ENCODE measurements around the gene ANK2. TPM values are rescaled to one million over a fixed set of nuclear protein-coding genes. Genes with fewer than 3 reads are reported as not detected.

The ANK2 gene
- total and polyA plus RNA-seq, 4 donors: 0.32 to 2.2 (median 1.0) TPM

GRCh38 chr4:113394108-113394729 is 344.8 kb downstream of the ANK2 start:
- H3K4me3 ChIP-seq (ENCODE audit: low read depth in 1 of 3, low read length in 3 of 3): no peak overlapping the region
- no peak for TF ChIP-seq HNF4A (conservative IDR thresholded peaks at IDR 0.05)
- TF ChIP-seq RXRA (IDR thresholded peaks at IDR 0.05): no peak
- no peak for TF ChIP-seq YY1 (IDR thresholded peaks at IDR 0.05)
- TF ChIP-seq REST (IDR thresholded peaks at IDR 0.05): no peak
- TF ChIP-seq ZBTB33 (IDR thresholded peaks at IDR 0.05): no peak
- H3K27me3 ChIP-seq (ENCODE audit: control insufficient read depth in 4 of 4, insufficient read depth in 4 of 4, low read length in 3 of 4): no peaks in the 10 kb centered on the region
- H3K4me1 ChIP-seq (ENCODE audit: control insufficient read depth in 4 of 4, insufficient read depth in 4 of 4, low read length in 3 of 4): peaks cover 2 to 27% (median 14%) of the 10 kb centered on the region in 4 donors
- WGBS: 86% methylated on average over 3 of the region's 3 CpGs
- no peaks in the 10 kb centered on the region for H3K36me3 ChIP-seq (ENCODE audit: control insufficient read depth in 4 of 4, insufficient read depth in 3 of 4, low read depth in 1 of 4, low read length in 3 of 4)
- H3K9ac ChIP-seq (ENCODE audit: low read depth in 1 of 2, low read length in 2 of 2): no peak overlapping the region
- DNase-seq (ENCODE audit: low spot score): no peak
- H3K27ac ChIP-seq (ENCODE audit: low read depth in 1 of 2, low read length in 2 of 2): no peak overlapping the region
- H3K9me3 ChIP-seq (ENCODE audit: control insufficient read depth in 4 of 4, low read length in 3 of 4): no peaks in the 10 kb centered on the region

- Histone ChIP-seq H3K9me3 (ENCODE audit: control insufficient read depth in 4 of 4, low read length in 3 of 4) (no peaks in the 10 kb centered on the region), H3K27me3 (ENCODE audit: control insufficient read depth in 4 of 4, insufficient read depth in 4 of 4, low read length in 3 of 4) (no peaks in the 10 kb centered on the region), H3K9ac (ENCODE audit: low read depth in 1 of 2, low read length in 2 of 2) (peak overlapping the region in 1 of 2 donors; percentile 71), H3K4me1 (ENCODE audit: control insufficient read depth in 4 of 4, insufficient read depth in 4 of 4, low read length in 3 of 4) (peaks cover 2 to 27% (median 14%) of the 10 kb centered on the region in 4 donors), H3K27ac (ENCODE audit: low read depth in 1 of 2, low read length in 2 of 2) (peak overlapping the region; percentile 8 to 43), H3K4me3 (ENCODE audit: low read depth in 1 of 3, low read length in 3 of 3) (no peak overlapping the region), H3K36me3 (ENCODE audit: control insufficient read depth in 4 of 4, insufficient read depth in 3 of 4, low read depth in 1 of 4, low read length in 3 of 4) (no peaks in the 10 kb centered on the region)
- 42% methylated on average over 11 of the region's 11 CpGs for WGBS
- peak; percentile 44 for DNase-seq (ENCODE audit: low spot score)
- peak; percentile 32 for TF ChIP-seq ZBTB33 (IDR thresholded peaks at IDR 0.05)
- TF ChIP-seq NR2F2 (IDR thresholded peaks at IDR 0.05): no peak
- peak; percentile 64 to 76 for TF ChIP-seq HNF4A (conservative IDR thresholded peaks at IDR 0.05)
- peak; percentile 90 for TF ChIP-seq YY1 (IDR thresholded peaks at IDR 0.05)
- no peak for TF ChIP-seq REST (IDR thresholded peaks at IDR 0.05)
- peak; percentile 18 to 33 for TF ChIP-seq RXRA (IDR thresholded peaks at IDR 0.05)
- no peak for TF ChIP-seq MAX (IDR thresholded peaks at IDR 0.05)
- TF ChIP-seq TAF1 (conservative IDR thresholded peaks at IDR 0.05): no peak
- no peak for TF ChIP-seq SP1 (IDR thresholded peaks at IDR 0.05)
- TF ChIP-seq GABPA (IDR thresholded peaks at IDR 0.05 in 1 of 2, conservative IDR thresholded peaks at IDR 0.05 in 1 of 2): no peak
- no peak for TF ChIP-seq FOXA1 (IDR thresholded peaks at IDR 0.05)
- peak in 1 of 2 donors; percentile 27 for TF ChIP-seq JUND (IDR thresholded peaks at IDR 0.05)
- TF ChIP-seq, protein P1, sequence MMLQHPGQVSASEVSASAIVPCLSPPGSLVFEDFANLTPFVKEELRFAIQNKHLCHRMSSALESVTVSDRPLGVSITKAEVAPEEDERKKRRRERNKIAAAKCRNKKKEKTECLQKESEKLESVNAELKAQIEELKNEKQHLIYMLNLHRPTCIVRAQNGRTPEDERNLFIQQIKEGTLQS (IDR thresholded peaks at IDR 0.05): no peak
- peak; percentile 25 for TF ChIP-seq HNF4G (IDR thresholded peaks at IDR 0.05)
- peak; percentile 99 to 100 for TF ChIP-seq RAD21 (IDR thresholded peaks at IDR 0.05)
Observed at GRCh38 chr4:113394730-113395530, 345.5 kb downstream of the ANK2 start.

All from liver (tissue), 9 donors.